Ovary (tissue), 3 donors: ENCODE measurements around the gene CLDN20.

Experiments used
- CTCF ChIP-seq, 3 donors: fragments of 450-650 bp in 2 of 3; fragments of 200-600 bp in 1 of 3; IDR thresholded peaks; one replicate each; pipeline versions ENCODE4 v1.5.1 to v1.8.0; 2016 to 2022; ENCODE audit warnings: antibody characterized with exemption in 3 of 3, mild to moderate bottlenecking in 1 of 3
- POLR2A ChIP-seq: fragments of 450-650 bp; IDR thresholded peaks from one replicate; pipeline ENCODE4 v1.6.1; 2017; ENCODE audit warnings: antibody characterized with exemption, mild to moderate bottlenecking, moderate library complexity
- donor health status: DM: no; HTN: no; CAD: no.

- no peak for TF ChIP-seq CTCF (IDR thresholded peaks at IDR 0.05)
- TF ChIP-seq POLR2A = no peak
These were observed 43.1 kb downstream of the CLDN20 start for GRCh38 chr6:155306958-155307357.
